Keratinocyte (primary cell): ENCODE measurements around the gene MFAP4.

Experiments used
- EZH2 ChIP-seq: IDR thresholded peaks from one replicate; pipeline ENCODE4 v1.6.1; 2012; ENCODE audit warnings: inconsistent platforms, mild to moderate bottlenecking, low read length, moderate library complexity
- TF ChIP-seq, protein P1 (sequence below), 3 experiments: IDR thresholded peaks in 1 of 3; conservative IDR thresholded peaks in 1 of 3; optimal IDR thresholded peaks in 1 of 3; 2 replicates in 2 of 3; 3 replicates in 1 of 3; pipeline versions ENCODE3 to v1.5.1; 2011; ENCODE audit warnings: low read length in 3 of 3, mild to moderate bottlenecking in 3 of 3, moderate library complexity in 2 of 3, control low read depth in 1 of 3, inconsistent platforms in 1 of 3; ENCODE audit not compliant: insufficient read depth in 2 of 3; ENCODE audit errors: extremely low read depth in 1 of 3

DNA sequence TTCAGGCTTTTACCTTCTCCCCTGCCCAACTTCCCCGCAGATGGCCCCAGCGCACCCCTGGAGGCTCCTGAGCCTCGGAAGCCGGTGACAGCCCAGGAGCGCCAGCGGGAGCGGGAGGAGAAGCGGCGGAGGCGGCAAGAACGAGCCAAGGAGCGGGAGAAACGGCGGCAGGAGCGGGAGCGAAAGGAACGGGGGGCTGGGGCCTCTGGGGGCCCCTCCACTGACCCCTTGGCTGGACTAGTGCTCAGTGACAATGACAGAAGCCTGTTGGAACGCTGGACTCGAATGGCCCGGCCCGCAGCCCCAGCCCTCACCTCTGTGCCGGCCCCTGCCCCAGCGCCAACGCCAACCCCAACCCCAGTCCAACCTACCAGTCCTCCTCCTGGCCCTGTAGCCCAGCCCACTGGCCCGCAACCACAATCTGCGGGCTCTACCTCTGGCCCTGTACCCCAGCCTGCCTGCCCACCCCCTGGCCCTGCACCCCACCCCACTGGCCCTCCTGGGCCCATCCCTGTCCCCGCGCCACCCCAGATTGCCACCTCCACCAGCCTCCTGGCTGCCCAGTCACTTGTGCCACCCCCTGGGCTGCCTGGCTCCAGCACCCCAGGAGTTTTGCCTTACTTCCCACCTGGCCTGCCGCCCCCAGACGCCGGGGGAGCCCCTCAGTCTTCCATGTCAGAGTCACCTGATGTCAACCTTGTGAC, 5.1 kb downstream of the MFAP4 start:
- TF ChIP-seq EZH2, result no peak
- TF ChIP-seq, protein P1, sequence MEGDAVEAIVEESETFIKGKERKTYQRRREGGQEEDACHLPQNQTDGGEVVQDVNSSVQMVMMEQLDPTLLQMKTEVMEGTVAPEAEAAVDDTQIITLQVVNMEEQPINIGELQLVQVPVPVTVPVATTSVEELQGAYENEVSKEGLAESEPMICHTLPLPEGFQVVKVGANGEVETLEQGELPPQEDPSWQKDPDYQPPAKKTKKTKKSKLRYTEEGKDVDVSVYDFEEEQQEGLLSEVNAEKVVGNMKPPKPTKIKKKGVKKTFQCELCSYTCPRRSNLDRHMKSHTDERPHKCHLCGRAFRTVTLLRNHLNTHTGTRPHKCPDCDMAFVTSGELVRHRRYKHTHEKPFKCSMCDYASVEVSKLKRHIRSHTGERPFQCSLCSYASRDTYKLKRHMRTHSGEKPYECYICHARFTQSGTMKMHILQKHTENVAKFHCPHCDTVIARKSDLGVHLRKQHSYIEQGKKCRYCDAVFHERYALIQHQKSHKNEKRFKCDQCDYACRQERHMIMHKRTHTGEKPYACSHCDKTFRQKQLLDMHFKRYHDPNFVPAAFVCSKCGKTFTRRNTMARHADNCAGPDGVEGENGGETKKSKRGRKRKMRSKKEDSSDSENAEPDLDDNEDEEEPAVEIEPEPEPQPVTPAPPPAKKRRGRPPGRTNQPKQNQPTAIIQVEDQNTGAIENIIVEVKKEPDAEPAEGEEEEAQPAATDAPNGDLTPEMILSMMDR (optimal IDR thresholded peaks at IDR 0.05 in 1 of 3, IDR thresholded peaks at IDR 0.05 in 1 of 3, conservative IDR thresholded peaks at IDR 0.05 in 1 of 3; ENCODE audit: extremely low read depth in 1 of 3, insufficient read depth in 2 of 3, low read length in 3 of 3), result no peak
